ENCODE results near the gene BCAR3. TPM values are rescaled to one million over a fixed set of nuclear protein-coding genes. Genes with fewer than 3 reads are reported as not detected.
A peak's percentile ranks its signal among the peaks of the same experiment; 100 is the strongest.

BCAR3 gene
- total and polyA plus RNA-seq, 2 of the 4 experiments (the other 2 are of a cell fraction): 41.4 to 46.4 TPM

- H3K9ac ChIP-seq (ENCODE audit: low read depth, low read length): no peak overlapping the region
- no peaks in the 10 kb centered on the region for H3K27me3 ChIP-seq (ENCODE audit: control insufficient read depth, insufficient read depth, low read length)
- POLR2A ChIA-PET (ENCODE audit: unreplicated experiment): interaction anchor here (0.6 kb wide), 1 partner anchor 46 kb away, joined by 9 read pairs; no protein-coding TSS in a partner anchor
- no peak overlapping the region for H2BK20ac ChIP-seq (ENCODE audit: low read depth, low read length)
- no peak overlapping the region for H3K27ac ChIP-seq (ENCODE audit: insufficient read depth, low read length)
- no peak overlapping the region for H3K4me3 ChIP-seq (ENCODE audit: insufficient read depth, low read depth, low read length)
- H4K8ac ChIP-seq (ENCODE audit: low read depth in 2 of 2, low read length in 2 of 2): no peak overlapping the region
- no peak for DNase-seq
- peaks cover 0 to 18% of the 10 kb centered on the region in 2 experiments; a peak in 3 of 4 replicates for H3K79me1 ChIP-seq (ENCODE audit: low read depth in 1 of 2, low read length in 2 of 2)
- no peak overlapping the region for H3K14ac ChIP-seq (replicated peaks; ENCODE audit: low read depth, low read length)
- peaks cover 6% of the 10 kb centered on the region for H3K4me1 ChIP-seq (ENCODE audit: control insufficient read depth, insufficient read depth, low read length)
- CTCF ChIA-PET: interaction anchor here (1.0 to 1.2 kb wide), 2 partner anchors 13 to 127 kb away, joined by 3 to 4 read pairs; no protein-coding TSS in a partner anchor
- no peaks in the 10 kb centered on the region for H4K20me1 ChIP-seq (ENCODE audit: insufficient read depth, low read length)
- no peak overlapping the region for H2BK120ac ChIP-seq (ENCODE audit: low read depth, low read length)
- no peak overlapping the region for H3K4me2 ChIP-seq (ENCODE audit: low read depth, low read length)
- H4K5ac ChIP-seq (ENCODE audit: low read depth, low read length): no peak overlapping the region
- H3K56ac ChIP-seq (ENCODE audit: extremely low read depth, insufficient read depth, low read length): no peak overlapping the region
- in situ Hi-C loops (cut with MboI; ENCODE audit: low sequenced_read_pairs) (no loop called here), intact Hi-C loops (cut with micrococcal nuclease) (no loop called here), dilution Hi-C loops (cut with HindIII; ENCODE audit: low sequenced_read_pairs, unreplicated experiment) (no loop called here)
- WGBS, 2 experiments (ENCODE audit: extremely low coverage in 2 of 2, insufficient read length in 1 of 2): 60% methylated on average over 1 of the region's 3 CpGs; no CpG with 5 or more reads in 1 of the 2 experiments
- no peaks in the 10 kb centered on the region for H3K9me3 ChIP-seq (ENCODE audit: control insufficient read depth, insufficient read depth, low read length)
- H2AK5ac ChIP-seq (ENCODE audit: low read depth, low read length): no peak overlapping the region
- H3K36me3 ChIP-seq (ENCODE audit: control insufficient read depth, insufficient read depth, low read length): no peaks in the 10 kb centered on the region
- H3K23ac ChIP-seq (ENCODE audit: low read depth, low read length): no peak overlapping the region
- no peak overlapping the region for H3K18ac ChIP-seq (ENCODE audit: low read depth, low read length)
- no peak overlapping the region for H3K4ac ChIP-seq (ENCODE audit: low read depth, low read length)
- no peak overlapping the region for H2AK9ac ChIP-seq (replicated peaks; ENCODE audit: low read depth, low read length, poor library complexity)
- no peak overlapping the region for H2AFZ ChIP-seq (replicated peaks; ENCODE audit: low read length, poor library complexity)
- H4K91ac ChIP-seq (ENCODE audit: insufficient read depth, low read depth, low read length): no peak overlapping the region
- ATAC-seq (ENCODE audit: low read depth): no peak
- peaks cover 7% of the 10 kb centered on the region for H3K9me1 ChIP-seq (ENCODE audit: insufficient read depth, low read length)
- no peak for TF ChIP-seq RAD21 (IDR thresholded peaks at IDR 0.05; ENCODE audit: low read length)
- TF ChIP-seq, protein P1, sequence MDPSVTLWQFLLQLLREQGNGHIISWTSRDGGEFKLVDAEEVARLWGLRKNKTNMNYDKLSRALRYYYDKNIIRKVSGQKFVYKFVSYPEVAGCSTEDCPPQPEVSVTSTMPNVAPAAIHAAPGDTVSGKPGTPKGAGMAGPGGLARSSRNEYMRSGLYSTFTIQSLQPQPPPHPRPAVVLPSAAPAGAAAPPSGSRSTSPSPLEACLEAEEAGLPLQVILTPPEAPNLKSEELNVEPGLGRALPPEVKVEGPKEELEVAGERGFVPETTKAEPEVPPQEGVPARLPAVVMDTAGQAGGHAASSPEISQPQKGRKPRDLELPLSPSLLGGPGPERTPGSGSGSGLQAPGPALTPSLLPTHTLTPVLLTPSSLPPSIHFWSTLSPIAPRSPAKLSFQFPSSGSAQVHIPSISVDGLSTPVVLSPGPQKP (IDR thresholded peaks at IDR 0.05; ENCODE audit: borderline replicate concordance, low read depth, low read length): no peak
- 0 out of 2 replicates have a peak, but pooled peaks have one; percentile 64 for TF ChIP-seq RFX5 (IDR thresholded peaks at IDR 0.05; ENCODE audit: low read depth, low read length)
- H2BK5ac ChIP-seq (ENCODE audit: low read depth, low read length, poor library complexity, severe bottlenecking): no peak overlapping the region
- no TSS peak for BruUV-seq (replicated peaks)
- H2BK15ac ChIP-seq (ENCODE audit: low read depth, low read length): 0 out of 3 replicates have a peak overlapping the region, but pooled peaks have one; percentile 13
Measured at GRCh38 chr1:93686504-93687250, 5.0 kb upstream of the BCAR3 start.

Data from IMR-90 (cell line).